ENCODE results near the gene BIRC2.
"Not testable (repeated sequence)": the region's sequence is repeated elsewhere in the genome, so short reads cannot be mapped to it uniquely, and the experiment has no call there.

DNA sequence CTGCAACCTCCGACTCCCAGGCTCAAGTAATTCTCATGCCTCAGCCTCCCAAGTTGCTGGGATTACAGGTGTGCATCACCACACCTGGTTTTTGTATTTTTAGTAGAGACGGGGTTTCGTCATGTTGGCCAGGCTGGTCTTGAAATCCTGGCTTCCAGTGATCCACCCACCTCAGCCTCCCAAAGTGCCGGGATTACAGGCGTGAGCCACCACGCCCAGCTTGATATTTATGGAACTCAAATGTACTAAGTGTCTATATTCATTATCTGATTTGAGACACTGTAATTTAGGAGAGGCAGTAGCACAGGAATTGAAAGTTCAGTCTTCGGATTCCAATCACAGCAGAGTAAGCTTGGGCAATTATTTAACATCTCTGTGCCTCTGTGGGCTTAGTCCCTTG is 5.7 kb upstream of the BIRC2 start:
- TF ChIP-seq CTCF (optimal IDR thresholded peaks at IDR 0.05 in 1 of 3, IDR thresholded peaks at IDR 0.05 in 1 of 3, conservative IDR thresholded peaks at IDR 0.05 in 1 of 3; ENCODE audit: extremely low read depth in 1 of 3, insufficient read depth in 2 of 3, low read length in 3 of 3); EZH2 (IDR thresholded peaks at IDR 0.05; ENCODE audit: low read length): not testable (repeated sequence)
